ENCODE data around the gene ANAPC7. TPM values are rescaled to one million over a fixed set of nuclear protein-coding genes. Genes with fewer than 3 reads are reported as not detected.

Gene ANAPC7
- total and polyA plus RNA-seq, 2 of the 13 experiments (the other 11 are each of a cell fraction or from before 2014, with no cell fraction given) = 40.0 to 69.1 TPM

DNA sequence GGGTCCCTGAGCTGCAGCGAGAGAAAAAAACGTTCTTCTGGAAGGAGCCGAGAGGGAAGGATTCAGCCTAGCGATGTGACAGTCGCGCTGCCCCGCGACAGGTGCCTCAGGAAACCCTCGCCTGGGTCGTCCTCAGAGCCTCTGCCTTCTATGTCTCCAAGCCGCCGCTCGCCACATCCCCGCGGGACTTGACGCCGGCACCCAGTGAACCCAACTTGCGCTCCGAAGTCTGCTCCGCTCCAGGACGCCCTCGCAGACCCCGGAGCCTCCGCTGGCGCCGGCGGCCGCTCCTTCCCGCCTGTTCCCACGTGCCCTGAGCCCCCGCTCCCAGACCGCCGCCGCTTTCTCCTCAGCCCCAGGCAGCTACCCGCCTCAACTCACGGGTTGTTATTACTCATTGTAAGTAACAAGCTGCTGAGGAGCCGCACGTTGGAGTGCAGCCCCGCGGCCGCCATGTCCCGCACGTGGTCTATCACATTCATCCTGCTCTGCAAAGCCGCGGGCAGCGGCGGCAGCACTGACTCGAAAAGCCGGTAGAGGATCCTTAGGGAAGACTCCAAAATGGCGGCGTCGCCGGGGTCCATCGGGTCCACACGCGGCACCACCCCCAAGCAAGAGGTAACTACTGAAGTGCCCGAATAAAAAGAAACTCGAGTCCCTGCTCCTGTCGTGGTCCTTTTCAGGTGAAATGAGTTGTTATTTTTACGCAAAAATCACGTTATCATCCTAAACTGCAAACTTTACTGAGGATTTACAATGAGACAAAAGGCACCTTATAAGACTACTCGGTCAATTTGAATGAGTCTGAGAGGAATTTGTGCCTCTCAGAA lies at the start of gene ANAPC7 (continued):
- TF ChIP-seq, protein P1, sequence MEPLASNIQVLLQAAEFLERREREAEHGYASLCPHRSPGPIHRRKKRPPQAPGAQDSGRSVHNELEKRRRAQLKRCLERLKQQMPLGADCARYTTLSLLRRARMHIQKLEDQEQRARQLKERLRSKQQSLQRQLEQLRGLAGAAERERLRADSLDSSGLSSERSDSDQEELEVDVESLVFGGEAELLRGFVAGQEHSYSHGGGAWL (CRISPR knock-in tag; IDR thresholded peaks at IDR 0.05) = peak; percentile 96
- TF ChIP-seq, protein P2, sequence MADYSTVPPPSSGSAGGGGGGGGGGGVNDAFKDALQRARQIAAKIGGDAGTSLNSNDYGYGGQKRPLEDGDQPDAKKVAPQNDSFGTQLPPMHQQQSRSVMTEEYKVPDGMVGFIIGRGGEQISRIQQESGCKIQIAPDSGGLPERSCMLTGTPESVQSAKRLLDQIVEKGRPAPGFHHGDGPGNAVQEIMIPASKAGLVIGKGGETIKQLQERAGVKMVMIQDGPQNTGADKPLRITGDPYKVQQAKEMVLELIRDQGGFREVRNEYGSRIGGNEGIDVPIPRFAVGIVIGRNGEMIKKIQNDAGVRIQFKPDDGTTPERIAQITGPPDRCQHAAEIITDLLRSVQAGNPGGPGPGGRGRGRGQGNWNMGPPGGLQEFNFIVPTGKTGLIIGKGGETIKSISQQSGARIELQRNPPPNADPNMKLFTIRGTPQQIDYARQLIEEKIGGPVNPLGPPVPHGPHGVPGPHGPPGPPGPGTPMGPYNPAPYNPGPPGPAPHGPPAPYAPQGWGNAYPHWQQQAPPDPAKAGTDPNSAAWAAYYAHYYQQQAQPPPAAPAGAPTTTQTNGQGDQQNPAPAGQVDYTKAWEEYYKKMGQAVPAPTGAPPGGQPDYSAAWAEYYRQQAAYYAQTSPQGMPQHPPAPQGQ (CRISPR knock-in tag; IDR thresholded peaks at IDR 0.05; ENCODE audit: borderline replicate concordance) = no peak
- TF ChIP-seq RBFOX2 (IDR thresholded peaks at IDR 0.05; ENCODE audit: low read depth, low read length) (peak; percentile 86), FLYWCH1 (CRISPR knock-in tag; IDR thresholded peaks at IDR 0.05) (no peak), ZNF780A (CRISPR knock-in tag; IDR thresholded peaks at IDR 0.05) (no peak), ZNF225 (CRISPR knock-in tag; IDR thresholded peaks at IDR 0.05) (no peak), ELF3 (CRISPR knock-in tag; IDR thresholded peaks at IDR 0.05) (peak; percentile 15; the same call in 1 of the 2 replicates), JARID2 (CRISPR knock-in tag; IDR thresholded peaks at IDR 0.05; ENCODE audit: insufficient replicate concordance) (peak; percentile 66), NR1H2 (CRISPR knock-in tag; IDR thresholded peaks at IDR 0.05; ENCODE audit: borderline replicate concordance, low read depth) (no peak), ZNF232 (CRISPR knock-in tag; IDR thresholded peaks at IDR 0.05; ENCODE audit: borderline replicate concordance) (peak; percentile 86; the same call in 1 of the 2 replicates), RXRB (CRISPR knock-in tag; IDR thresholded peaks at IDR 0.05; ENCODE audit: borderline replicate concordance) (no peak; the same call in 1 of the 2 replicates), ZNF629 (CRISPR knock-in tag; conservative IDR thresholded peaks at IDR 0.05) (no peak), SOX13 (IDR thresholded peaks at IDR 0.05) (no peak), SOX13 (CRISPR knock-in tag; conservative IDR thresholded peaks at IDR 0.05 in 1 of 2, IDR thresholded peaks at IDR 0.05 in 1 of 2) (no peak), TBX3 (IDR thresholded peaks at IDR 0.05; ENCODE audit: borderline replicate concordance) (no peak), ZNF282 (IDR thresholded peaks at IDR 0.05; ENCODE audit: partially characterized antibody) (no peak)
- TF ChIP-seq, protein P3, sequence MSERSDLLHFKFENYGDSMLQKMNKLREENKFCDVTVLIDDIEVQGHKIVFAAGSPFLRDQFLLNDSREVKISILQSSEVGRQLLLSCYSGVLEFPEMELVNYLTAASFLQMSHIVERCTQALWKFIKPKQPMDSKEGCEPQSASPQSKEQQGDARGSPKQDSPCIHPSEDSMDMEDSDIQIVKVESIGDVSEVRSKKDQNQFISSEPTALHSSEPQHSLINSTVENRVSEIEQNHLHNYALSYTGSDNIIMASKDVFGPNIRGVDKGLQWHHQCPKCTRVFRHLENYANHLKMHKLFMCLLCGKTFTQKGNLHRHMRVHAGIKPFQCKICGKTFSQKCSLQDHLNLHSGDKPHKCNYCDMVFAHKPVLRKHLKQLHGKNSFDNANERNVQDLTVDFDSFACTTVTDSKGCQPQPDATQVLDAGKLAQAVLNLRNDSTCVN (CRISPR knock-in tag; IDR thresholded peaks at IDR 0.05; ENCODE audit: borderline replicate concordance) = 0 out of 2 replicates have a peak, but pooled peaks have one; percentile 59
- TF ChIP-seq, protein P4, sequence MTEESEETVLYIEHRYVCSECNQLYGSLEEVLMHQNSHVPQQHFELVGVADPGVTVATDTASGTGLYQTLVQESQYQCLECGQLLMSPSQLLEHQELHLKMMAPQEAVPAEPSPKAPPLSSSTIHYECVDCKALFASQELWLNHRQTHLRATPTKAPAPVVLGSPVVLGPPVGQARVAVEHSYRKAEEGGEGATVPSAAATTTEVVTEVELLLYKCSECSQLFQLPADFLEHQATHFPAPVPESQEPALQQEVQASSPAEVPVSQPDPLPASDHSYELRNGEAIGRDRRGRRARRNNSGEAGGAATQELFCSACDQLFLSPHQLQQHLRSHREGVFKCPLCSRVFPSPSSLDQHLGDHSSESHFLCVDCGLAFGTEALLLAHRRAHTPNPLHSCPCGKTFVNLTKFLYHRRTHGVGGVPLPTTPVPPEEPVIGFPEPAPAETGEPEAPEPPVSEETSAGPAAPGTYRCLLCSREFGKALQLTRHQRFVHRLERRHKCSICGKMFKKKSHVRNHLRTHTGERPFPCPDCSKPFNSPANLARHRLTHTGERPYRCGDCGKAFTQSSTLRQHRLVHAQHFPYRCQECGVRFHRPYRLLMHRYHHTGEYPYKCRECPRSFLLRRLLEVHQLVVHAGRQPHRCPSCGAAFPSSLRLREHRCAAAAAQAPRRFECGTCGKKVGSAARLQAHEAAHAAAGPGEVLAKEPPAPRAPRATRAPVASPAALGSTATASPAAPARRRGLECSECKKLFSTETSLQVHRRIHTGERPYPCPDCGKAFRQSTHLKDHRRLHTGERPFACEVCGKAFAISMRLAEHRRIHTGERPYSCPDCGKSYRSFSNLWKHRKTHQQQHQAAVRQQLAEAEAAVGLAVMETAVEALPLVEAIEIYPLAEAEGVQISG (CRISPR knock-in tag; IDR thresholded peaks at IDR 0.05) = peak; percentile 59
- TF ChIP-seq, protein P5, sequence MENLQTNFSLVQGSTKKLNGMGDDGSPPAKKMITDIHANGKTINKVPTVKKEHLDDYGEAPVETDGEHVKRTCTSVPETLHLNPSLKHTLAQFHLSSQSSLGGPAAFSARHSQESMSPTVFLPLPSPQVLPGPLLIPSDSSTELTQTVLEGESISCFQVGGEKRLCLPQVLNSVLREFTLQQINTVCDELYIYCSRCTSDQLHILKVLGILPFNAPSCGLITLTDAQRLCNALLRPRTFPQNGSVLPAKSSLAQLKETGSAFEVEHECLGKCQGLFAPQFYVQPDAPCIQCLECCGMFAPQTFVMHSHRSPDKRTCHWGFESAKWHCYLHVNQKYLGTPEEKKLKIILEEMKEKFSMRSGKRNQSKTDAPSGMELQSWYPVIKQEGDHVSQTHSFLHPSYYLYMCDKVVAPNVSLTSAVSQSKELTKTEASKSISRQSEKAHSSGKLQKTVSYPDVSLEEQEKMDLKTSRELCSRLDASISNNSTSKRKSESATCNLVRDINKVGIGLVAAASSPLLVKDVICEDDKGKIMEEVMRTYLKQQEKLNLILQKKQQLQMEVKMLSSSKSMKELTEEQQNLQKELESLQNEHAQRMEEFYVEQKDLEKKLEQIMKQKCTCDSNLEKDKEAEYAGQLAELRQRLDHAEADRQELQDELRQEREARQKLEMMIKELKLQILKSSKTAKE (CRISPR knock-in tag; IDR thresholded peaks at IDR 0.05; ENCODE audit: borderline replicate concordance) = no peak
- TF ChIP-seq, protein P6, sequence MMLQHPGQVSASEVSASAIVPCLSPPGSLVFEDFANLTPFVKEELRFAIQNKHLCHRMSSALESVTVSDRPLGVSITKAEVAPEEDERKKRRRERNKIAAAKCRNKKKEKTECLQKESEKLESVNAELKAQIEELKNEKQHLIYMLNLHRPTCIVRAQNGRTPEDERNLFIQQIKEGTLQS (CRISPR knock-in tag; IDR thresholded peaks at IDR 0.05) = no peak

All from HepG2 (cell line).